Endothelial cell of hepatic sinusoid (primary cell): ENCODE results near the gene ALG14.

Experiments
- in situ Hi-C: cut with HindIII; loops from 2 replicates; pipeline ENCODE4 v1.10.0; 2017; ENCODE audit warnings: low sequenced_read_pairs

Gene ALG14

DNA sequence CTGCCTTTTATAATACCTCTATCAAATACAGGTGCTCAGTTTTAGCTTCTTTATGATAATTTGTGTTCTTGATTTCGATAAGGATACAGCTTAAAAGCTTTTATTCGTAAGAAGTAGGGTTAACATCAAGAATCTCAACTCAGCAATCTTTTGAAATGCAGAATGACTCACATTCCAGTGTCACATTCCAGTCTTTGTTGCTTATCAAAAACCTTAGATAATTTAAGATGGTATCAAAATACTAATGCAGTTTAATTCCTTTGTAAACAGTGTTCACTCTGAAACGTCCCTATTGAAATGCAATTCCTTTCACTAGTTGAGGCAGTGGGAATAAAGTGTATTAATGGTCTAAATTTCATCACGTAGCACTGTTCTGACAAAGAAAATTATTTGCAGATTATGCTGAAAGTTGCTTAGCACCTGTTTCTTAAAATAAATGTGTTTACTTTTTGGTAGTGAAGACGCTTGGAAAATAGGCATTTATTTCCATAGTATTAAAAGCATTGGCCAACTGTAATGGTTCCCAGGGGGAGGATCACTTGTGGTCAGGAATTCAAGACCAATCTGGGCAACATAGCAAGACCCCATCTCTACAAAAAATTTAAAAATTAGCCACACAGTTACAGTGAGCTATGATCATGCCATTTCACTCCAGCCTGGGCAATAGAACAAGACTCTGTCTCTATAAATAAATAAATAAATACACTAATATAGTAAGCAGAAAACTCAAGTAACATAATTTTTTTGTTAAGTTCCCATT lies 135.7 kb downstream of the ALG14 start:
- in situ Hi-C loops, result no loop called here

DNA sequence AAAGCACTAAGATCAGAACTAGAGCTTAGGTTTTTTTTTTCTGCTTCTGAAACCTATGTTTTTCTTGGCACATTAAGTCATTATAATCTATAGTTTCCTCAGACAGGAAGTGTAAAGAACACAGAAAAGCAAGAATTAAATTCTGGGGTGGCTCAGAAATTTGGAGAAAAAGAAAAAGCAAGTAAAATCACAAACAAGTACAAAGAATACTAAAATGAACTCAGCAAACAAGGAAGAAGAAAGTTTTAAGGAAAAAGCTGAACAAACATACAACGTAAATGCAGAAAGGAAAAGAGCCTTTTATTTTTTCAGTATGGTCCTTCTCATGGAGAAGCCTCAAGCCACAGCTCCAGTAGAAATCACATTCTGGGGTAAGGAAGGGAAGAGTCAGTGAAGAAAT lies 137.3 kb downstream of the ALG14 start:
- in situ Hi-C loops, result no loop called here

DNA sequence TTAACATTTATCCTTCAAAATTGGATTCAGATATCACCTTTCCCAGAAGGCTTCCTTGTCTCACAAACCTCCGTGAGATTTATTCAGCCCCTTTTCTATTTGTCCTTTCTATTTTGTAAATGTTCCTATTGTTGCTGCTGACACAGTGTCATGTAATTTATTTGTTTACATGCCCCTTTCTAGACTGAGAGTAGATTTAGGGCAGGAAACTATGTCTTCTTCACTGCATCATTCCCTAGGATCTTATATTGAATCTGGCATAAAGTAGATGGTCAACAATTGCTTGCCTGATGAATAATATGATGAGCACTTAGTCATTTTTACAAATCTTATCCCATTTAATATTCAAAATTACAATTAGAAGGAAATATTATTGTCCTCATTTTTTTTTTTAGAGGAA lies 137.7 kb downstream of the ALG14 start:
- in situ Hi-C loops, result no loop called here

DNA sequence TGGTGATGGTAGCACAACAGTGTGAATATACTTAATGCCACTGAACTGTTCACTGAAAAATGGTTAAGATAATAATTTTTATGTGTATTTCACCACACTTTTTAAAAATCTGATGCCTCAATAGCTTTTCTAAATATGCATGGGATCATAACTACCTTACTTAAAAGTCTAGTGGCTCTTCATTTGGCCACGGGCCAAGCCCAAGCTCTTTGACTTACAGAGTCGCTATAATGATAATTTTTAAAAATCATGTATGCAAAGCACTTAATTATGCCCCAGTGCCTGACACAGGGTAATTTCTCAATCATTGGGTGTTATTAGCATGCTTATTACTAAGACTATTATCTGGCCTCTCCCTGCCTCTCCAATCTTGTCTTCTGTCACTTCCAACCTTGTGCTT lies 138.2 kb downstream of the ALG14 start:
- in situ Hi-C loops, result no loop called here

DNA sequence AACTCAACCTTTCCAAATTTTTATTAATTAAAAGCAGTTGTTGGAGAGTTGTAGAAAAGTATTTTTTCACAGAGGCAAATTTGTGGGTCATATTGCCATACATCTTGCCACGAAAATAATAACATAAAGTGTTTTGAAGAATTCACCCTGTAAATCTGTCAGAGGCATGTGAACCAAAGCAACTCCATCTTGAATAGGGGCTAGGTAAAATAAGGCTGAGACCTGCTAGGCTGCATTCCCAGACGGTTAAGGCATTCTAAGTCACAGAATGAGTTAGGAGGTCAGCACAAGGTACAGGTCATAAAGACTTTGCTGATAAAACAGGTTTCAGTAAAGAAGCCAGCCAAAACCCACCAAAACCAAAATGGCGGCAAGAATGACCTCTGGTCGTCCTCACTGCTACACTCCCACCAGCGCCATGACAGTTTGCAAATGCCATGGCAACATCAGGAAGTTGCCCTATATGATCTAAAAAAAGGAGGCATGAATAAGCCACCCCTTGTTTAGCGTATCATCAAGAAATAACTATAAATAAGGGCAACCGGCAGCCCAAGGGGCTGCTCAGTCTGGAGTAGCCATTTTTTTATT lies 141.4 kb downstream of the ALG14 start:
- in situ Hi-C loops, result no loop called here

DNA sequence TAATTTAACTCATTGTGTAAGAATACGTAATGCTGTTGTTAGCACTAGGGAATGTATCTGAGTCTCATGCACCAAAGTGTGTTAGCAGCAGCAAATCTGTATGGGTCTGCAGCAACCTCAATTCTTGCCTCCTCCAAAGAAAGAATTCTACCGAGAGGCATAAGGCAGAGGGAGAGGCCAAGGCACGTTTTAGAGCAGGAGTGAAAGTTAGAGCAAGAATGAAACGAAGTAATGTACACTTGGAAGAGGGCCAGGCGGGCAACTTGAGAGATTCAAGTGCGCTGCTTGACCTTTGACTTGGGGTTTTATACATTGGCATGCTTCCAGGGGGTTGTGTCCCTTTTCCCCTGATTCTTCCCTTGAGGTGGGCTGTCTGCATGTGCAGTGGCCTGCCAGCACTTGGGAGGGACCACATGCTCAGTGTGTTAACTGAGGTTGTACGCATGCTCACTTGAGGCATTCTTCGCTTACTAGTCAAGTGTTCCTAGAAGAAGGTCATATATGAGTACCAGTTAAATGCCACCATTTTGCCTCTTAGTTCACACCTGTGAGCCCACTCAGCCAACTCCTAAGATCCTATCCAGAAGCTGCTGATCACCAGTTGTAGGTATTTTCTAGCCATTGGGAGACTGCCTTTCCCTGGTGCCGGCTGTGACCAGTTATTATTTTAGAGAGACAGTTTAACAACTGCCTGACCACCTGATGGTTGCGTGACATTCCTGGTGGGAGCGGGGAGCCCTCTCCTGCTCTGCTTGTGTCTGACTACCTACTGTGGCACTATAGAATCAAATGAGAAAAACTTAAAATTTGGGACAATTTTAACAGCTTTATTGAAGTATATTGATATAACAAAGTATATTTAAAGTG lies 143.2 kb downstream of the ALG14 start:
- in situ Hi-C loops, result no loop called here

DNA sequence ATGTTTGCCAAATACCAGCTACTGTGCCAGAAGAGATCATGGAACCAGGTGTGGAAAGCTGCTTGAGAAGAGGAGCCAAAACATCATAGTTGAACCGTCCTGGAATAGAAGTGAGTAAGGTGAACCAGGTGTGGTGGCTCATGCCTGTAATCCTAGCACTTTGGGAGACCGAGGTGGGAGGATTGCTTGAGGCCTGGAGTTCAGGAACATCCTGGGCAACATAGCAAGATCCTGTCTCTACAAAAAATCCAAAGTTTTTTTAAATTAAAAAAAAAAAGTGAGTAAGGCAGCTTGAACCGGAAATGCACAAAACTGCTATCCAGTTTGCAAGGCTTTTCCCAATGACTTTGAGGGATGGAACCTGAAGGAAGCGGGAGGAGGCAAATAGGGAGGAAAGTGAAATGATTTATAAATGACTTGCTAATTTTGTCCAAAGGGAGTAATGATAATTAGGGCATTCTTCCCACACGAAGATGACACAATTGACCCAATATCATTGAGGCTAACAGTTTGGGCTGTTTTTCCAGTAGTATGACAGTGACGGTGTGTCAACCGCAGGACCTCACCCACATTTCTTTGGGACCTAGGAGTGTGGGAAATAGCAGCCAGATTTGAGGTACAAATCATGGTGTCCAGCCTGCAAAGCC lies 144.3 kb downstream of the ALG14 start:
- in situ Hi-C loops, result no loop called here

DNA sequence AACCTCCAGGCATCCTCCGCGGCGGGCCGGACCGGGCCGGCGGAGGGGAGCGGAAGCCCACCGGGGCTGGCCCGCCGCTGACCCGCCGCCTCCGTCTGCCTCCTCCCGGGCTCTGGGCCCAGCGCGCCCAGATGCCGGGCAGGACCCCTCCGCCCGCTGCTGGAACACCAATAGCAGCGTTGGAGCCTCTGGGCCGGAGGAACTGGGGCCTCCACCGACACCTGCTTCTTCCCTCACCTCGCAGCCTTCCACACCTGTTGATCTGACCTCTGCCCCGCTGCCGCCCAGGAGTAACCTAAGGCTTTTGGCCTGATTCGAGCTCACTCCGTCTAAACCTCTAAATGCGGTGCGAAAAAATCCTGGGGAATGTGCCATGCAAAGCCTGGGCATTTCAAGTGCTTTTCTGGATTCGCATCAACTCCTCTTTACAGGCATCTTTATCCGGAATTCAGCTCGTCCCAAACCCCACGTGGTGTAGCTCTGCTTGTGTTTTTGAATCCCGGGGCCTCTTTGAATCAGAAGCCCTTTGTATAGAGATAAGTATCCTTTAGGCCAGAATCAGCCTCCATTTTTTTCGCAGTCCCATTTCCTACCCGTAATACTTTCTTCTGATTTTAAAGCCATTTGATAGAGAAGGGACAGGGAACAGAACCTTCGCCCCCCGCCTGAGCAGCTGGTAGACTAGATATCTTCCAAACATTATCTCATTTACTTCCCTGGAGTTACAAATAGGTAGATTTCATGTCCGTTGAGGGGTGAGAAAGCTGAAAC lies 145.2 kb downstream of the ALG14 start:
- in situ Hi-C loops, result no loop called here

DNA sequence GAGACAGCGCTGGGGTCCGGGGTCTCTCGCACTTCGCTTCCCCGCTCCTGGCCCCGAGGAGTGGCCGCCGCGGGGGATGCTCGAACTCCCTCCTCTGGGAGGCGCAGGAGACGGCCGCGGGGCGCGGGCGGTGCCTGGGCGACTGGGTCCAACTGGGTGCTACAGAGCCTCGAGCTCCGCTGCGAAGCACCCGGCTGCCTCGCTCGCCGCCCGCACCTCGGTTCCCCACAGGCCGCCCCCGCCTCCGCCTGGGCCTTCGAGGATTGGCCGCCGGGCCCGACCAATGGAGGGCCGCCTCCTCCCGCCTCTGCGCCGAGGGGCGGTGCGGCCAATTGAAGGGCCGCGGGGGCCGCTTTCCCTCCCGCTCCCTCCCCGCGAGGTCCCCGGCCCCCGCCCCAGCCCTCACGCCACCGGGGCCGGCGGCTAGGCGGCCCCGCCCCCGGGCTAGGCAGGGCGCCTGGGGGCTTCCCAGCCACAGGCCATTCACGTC lies 145.8 kb downstream of the ALG14 start, which contains the start of gene CNN3:
CNN3 (minus strand) TSS at position 196 of the 490 bp plus-strand sequence. CDS start 216 bp downstream, outside the sequence.
- in situ Hi-C loops, result no loop called here

DNA sequence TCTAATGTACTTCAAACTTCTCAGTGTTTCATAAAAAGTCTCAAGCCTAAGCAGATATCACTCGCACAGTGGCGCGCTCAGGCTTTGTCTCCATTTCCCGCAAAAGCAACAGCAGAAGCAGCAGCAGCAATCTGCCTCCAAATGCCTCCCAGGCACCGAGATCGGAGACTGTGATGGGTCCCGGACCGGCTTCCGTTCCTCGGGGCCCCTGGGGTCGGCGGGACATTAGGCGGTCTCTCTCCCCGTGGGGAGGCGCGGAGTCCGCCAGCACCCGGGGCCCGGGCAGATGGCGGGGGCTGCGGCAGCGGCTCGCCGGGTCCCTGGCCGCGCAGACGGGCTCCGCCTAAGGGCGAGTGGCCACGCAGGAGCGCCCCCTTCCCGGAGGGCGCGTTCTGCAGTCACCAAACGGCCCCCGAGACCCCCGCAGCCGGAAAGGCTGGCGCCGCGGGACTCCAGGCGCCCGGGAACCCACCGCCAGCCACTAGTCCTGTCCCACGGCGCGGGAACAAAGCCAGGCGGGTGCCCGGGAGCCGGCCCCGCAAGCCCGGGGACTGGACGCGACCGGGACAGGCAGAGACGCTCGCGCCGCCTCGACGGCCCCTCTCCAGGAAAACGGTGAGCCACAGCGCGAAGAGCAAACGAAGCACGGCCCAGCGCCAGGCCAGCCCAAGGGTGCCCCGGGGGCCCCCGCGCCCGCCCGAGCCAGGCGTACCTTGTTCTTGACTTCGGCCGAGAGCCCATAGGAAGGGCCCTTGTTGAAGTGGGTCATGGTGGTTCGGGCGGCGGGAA lies 146.4 kb downstream of the ALG14 start:
- in situ Hi-C loops, result no loop called here

DNA sequence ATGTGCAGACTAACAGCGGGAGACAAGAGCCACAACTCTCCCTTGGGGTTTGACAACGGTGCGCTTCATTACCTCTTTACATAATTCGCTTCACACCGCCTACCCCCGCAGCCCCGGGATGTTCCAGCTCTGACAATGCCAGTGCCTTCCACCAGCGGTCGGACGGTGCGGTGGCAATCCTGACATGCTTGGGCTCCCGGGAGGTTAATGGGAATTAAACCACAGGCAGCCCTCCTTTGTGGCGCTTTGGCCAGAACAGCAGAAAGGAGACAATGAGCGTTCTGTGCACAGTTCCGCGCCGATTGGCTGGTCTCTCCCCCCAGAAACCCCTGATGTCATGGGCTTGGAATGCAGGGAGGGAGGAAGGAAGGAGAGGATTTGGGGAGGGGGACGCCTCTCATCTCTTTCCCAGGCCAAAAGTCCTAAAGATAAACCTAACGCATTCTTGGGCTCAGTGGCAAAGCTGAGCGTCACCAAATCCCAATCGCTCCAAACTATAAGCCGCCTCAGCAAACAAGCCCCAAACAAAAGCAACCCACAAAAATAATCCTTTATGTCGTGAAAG lies 147.1 kb downstream of the ALG14 start:
- in situ Hi-C loops, result no loop called here

DNA sequence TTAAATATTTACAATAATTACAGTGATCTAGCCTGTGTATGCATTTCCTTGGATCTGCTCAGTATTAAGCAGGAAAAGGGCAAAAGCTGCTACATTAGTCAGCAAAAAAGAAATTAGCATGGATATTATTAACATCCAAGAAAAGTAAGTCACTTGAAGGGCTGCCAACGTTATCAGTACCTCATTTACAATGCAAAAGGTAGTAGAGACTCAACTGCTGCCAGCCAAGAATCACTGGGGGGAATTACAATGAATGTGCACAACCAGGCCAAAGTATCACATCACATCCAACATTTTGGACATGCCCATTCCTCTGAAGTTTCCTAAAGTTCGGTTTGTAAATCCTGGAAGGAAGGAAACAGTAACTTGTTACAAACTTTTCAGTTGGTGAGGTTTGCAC lies 147.7 kb downstream of the ALG14 start:
- in situ Hi-C loops, result no loop called here
